GM12872 (cell line): ENCODE measurements around the gene HPSE2.

Experiments
- TF ChIP-seq, protein P1 (sequence below): IDR thresholded peaks from 3 replicates; pipeline ENCODE4 v1.5.1; 2011; ENCODE audit warnings: low read depth, mild to moderate bottlenecking, low read length, moderate library complexity; ENCODE audit not compliant: insufficient read depth

HPSE2 gene

DNA sequence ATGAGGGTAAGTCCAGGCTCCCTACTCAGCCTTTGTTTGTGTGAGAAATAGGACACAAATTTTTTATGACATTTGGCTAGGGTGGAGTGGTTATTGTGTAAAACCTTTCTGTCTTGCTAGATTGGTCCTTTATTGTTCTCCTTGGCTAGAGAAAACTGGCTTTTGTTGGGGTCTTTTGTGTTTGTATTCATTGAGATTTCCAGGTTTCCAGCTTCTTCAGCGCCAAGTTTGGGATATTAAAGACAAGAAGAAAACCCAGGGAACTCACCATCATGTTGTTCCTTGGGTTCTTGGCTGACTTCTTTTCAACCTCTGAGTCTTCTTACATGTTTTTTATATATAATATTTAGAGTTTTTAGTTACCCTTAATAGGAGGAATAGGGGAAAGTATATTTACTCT lies 310.0 kb downstream of the HPSE2 start:
- TF ChIP-seq, protein P1, sequence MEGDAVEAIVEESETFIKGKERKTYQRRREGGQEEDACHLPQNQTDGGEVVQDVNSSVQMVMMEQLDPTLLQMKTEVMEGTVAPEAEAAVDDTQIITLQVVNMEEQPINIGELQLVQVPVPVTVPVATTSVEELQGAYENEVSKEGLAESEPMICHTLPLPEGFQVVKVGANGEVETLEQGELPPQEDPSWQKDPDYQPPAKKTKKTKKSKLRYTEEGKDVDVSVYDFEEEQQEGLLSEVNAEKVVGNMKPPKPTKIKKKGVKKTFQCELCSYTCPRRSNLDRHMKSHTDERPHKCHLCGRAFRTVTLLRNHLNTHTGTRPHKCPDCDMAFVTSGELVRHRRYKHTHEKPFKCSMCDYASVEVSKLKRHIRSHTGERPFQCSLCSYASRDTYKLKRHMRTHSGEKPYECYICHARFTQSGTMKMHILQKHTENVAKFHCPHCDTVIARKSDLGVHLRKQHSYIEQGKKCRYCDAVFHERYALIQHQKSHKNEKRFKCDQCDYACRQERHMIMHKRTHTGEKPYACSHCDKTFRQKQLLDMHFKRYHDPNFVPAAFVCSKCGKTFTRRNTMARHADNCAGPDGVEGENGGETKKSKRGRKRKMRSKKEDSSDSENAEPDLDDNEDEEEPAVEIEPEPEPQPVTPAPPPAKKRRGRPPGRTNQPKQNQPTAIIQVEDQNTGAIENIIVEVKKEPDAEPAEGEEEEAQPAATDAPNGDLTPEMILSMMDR = no peak

DNA sequence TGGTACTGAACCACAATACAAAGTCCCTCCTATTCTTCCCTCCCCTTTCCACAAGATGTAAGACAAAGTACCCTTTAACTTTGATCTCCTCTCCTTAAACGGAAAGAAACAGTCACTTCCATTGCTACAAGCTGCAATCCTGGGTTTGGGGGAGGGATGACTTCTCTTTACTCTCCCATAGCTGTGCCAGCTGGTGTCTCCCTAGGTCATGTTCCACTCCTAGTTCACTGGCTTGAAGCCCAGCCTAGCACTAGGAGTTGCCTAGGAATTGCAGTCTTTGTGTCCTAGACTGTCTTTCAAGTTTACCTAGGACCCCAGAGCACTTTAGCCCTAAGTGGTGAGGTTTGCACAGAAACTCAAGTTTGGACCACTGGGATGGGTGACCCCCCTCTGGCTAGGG lies 311.1 kb downstream of the HPSE2 start:
- TF ChIP-seq, protein P1 = no peak

DNA sequence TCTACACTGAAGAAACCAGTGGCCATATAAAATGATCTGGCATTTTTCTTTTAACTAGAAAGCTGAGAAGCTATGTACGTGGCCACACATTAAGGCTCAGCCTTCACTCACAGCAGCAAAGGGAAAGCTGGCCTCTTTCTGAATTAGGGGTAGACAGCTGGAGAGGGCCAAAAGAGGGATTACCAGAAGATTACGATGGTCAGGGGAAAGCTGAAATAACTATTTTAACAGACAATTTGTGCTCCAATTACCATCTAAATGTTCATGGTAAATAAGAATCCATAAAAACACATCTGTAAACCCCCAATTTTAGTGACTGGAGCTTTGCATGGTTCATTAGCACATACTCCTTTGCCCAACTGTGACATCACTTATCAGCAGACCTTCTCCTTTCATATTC lies 314.3 kb downstream of the HPSE2 start:
- TF ChIP-seq, protein P1 = no peak

DNA sequence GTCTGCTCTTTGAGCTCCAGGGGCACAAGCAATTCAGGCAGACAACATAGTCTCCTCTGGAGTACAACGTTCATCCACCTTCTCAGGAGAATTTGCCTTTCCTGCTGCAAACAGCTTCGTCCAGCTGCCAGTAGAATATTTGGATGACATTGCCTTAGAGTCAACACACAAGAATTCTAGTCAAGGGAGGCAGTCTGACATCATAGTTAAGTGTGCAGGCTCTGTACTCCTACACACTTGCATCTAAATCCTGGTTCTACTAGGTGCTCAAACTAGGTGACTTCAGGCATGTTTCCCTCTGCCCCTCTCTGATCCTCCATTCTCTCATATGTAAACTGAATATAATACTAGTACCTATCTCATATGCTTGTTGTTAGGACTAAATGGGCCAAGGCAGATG lies 314.8 kb downstream of the HPSE2 start:
- TF ChIP-seq, protein P1 = no peak

DNA sequence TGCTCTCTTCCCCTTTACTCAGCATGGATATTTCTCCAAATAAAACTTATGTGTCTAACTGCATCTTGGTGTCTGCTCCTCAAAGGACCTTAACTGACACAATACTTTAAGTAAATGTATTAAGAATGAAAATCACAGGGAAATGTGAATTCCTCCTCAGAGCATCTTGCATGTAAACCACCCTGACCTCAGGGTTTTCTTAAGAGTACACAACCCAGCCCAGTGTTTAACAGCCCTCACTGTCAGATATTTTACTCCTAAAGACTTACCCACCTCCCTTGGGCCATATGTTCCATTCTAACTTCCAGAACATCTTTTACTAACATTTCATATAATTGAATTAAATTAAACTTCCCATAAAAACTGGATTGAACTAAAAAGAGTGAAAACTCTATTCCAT lies 315.3 kb downstream of the HPSE2 start:
- TF ChIP-seq, protein P1 = no peak

DNA sequence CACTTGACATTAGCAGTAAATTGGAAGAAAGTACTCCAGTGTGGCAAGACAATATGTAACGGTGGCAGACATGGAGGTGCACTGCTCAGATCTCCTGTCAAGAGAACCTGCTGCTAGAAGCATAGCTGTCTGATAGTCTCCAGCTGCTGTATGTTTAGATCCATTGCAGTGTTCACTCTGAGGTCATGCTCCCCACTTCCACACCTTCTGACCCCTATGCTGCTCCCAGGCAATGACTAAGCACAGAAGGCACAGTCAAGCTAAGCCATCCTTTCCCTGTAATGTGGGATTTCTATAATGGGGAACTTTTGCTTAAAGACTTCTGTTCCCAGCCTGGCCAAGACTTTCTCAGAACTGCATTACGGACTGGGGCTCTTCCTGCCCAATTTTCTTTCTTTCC lies 315.8 kb downstream of the HPSE2 start:
- TF ChIP-seq, protein P1 = no peak

DNA sequence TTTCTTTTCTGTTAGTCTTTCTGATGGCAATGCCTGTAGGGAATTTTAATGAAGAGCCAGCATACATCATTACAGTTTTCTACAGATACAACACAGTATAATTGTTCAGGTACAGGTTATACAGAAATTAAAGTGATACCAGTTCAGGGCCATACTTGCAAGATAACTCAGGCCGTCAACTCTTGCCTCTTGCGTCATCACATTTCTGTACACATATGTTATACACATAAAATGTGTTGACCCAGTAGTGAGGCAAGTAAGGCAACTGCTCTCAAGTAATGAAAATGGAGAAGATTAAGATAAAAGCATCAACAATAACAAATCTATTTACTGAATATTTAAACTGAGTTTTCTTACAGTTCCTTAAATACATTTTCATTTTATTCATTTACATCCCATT lies 317.8 kb downstream of the HPSE2 start:
- TF ChIP-seq, protein P1 = no peak
